Naive B cell (primary cell): ENCODE measurements around the gene PLCG2. TPM values are rescaled to one million over a fixed set of nuclear protein-coding genes. Genes with fewer than 3 reads are reported as not detected.
"Not testable (repeated sequence)": the region's sequence is repeated elsewhere in the genome, so short reads cannot be mapped to it uniquely, and the experiment has no call there.

Experiments used
- ATAC-seq, 2 donors: fragments of 150-1000 bp; cut with Tn5 transposase; 2 replicates each; pipeline ENCODE4 v1.10.0; 2021; ENCODE audit warnings: low read depth in 2 of 2, mild to moderate bottlenecking in 2 of 2, moderate library complexity in 2 of 2
- DNase-seq: peaks from one replicate; pipeline ENCODE4 v3.0.0; 2022
- H3K27ac Mint-ChIP-seq, 6 donors: one replicate each; pipeline ENCODE4 v1.8.0; 2020 to 2022; ENCODE audit warnings: mild to moderate bottlenecking in 6 of 6, mixed read lengths in 6 of 6, moderate library complexity in 5 of 6, inconsistent platforms in 2 of 6
- H3K27me3 Mint-ChIP-seq, 3 donors: one replicate each; pipeline ENCODE4 v1.8.0; 2021 to 2022; ENCODE audit warnings: mixed read lengths in 3 of 3, mild to moderate bottlenecking in 1 of 3
- H3K36me3 Mint-ChIP-seq, 2 donors: one replicate each; pipeline ENCODE4 v1.8.0; 2020 to 2022; ENCODE audit warnings: mixed read lengths in 2 of 2, inconsistent platforms in 1 of 2, mild to moderate bottlenecking in 1 of 2
- H3K4me1 Mint-ChIP-seq, 3 donors: one replicate each; pipeline ENCODE4 v1.8.0; 2020 to 2022; ENCODE audit warnings: mixed read lengths in 3 of 3, inconsistent platforms in 1 of 3, mild to moderate bottlenecking in 1 of 3, moderate library complexity in 1 of 3
- H3K4me3 Mint-ChIP-seq, 8 donors: one replicate each; pipeline ENCODE4 v1.8.0; 2020 to 2022; ENCODE audit warnings: mild to moderate bottlenecking in 8 of 8, mixed read lengths in 8 of 8, moderate library complexity in 8 of 8, inconsistent platforms in 2 of 8
- H3K9me3 Mint-ChIP-seq, 7 donors: one replicate each; pipeline ENCODE4 v1.8.0; 2020 to 2022; ENCODE audit warnings: mixed read lengths in 7 of 7, mild to moderate bottlenecking in 5 of 7, inconsistent platforms in 2 of 7, moderate library complexity in 1 of 7
- polyA plus RNA-seq, 6 donors: library from polyadenylated mRNA; unstranded; fragments of 300-500 nt; fragmentation: Illumina TruSeq; gene quantifications; one replicate each; pipeline ENCODE4 v1.2.3, GENCODE V29; 2021; ENCODE audit warnings: low read depth in 6 of 6

The PLCG2 gene
- polyA plus RNA-seq, 6 donors from 2014 or later, result 65.1 to 119 (median 92.5) TPM

- Mint-ChIP-seq H3K36me3 (peaks cover 4 to 8% of the 10 kb centered on the region in 2 donors), H3K27me3 (no peaks in the 10 kb centered on the region), H3K27ac (peak overlapping the region in 1 of 6 donors; percentile 5), H3K9me3 (no peaks in the 10 kb centered on the region), H3K4me3 (no peak overlapping the region), H3K4me1 (peaks cover 23 to 53% (median 24%) of the 10 kb centered on the region in 3 donors)
- DNase-seq, result no peak
- ATAC-seq, result no peak
These were observed 96.4 kb downstream of the PLCG2 start for GRCh38 chr16:81875461-81875860.

GRCh38 chr16:81876273-81876900, 97.3 kb downstream of the PLCG2 start:
- ATAC-seq, result no peak
- peaks cover 17 to 50% (median 23%) of the 10 kb centered on the region in 3 donors for H3K4me1 Mint-ChIP-seq
- no peak for DNase-seq
- H3K4me3 Mint-ChIP-seq, result peak overlapping the region in 1 of 8 donors; percentile 15
- H3K27me3 Mint-ChIP-seq, result no peaks in the 10 kb centered on the region
- peak overlapping the region in 1 of 6 donors; percentile 26 for H3K27ac Mint-ChIP-seq
- peaks cover 4 to 12% of the 10 kb centered on the region in 2 donors for H3K36me3 Mint-ChIP-seq
- no peaks in the 10 kb centered on the region for H3K9me3 Mint-ChIP-seq

GRCh38 chr16:81877490-81877889, 98.4 kb downstream of the PLCG2 start:
- ATAC-seq, H3K27ac Mint-ChIP-seq, H3K4me3 Mint-ChIP-seq, H3K9me3 Mint-ChIP-seq, DNase-seq, H3K27me3 Mint-ChIP-seq: not testable (repeated sequence)
- Mint-ChIP-seq H3K4me1 (peaks cover 14 to 39% (median 15%) of the 10 kb centered on the region in 3 donors), H3K36me3 (peaks cover 4 to 12% of the 10 kb centered on the region in 2 donors)

- Mint-ChIP-seq H3K9me3 (no peaks in the 10 kb centered on the region), H3K4me1 (peaks cover 16 to 30% (median 18%) of the 10 kb centered on the region in 3 donors), H3K36me3 (peaks cover 4 to 12% of the 10 kb centered on the region in 2 donors), H3K27ac (peak overlapping the region in 2 of 6 donors; percentile 36 to 82), H3K27me3 (no peaks in the 10 kb centered on the region), H3K4me3 (peak overlapping the region in 1 of 8 donors; percentile 36)
- ATAC-seq (no peak), DNase-seq (no peak)
These were observed 99.4 kb downstream of the PLCG2 start for GRCh38 chr16:81878529-81878928.

- ATAC-seq (peak; percentile 38 to 58), DNase-seq (no peak)
- peaks cover 4 to 12% of the 10 kb centered on the region in 2 donors for H3K36me3 Mint-ChIP-seq
- peaks cover 13 to 21% (median 18%) of the 10 kb centered on the region in 3 donors for H3K4me1 Mint-ChIP-seq
- peak overlapping the region in 3 of 6 donors; percentile 7 to 74 (median 28) for H3K27ac Mint-ChIP-seq
- H3K9me3 Mint-ChIP-seq, result no peaks in the 10 kb centered on the region
- H3K27me3 Mint-ChIP-seq, result no peaks in the 10 kb centered on the region
- no peak overlapping the region for H3K4me3 Mint-ChIP-seq
These were observed 100.5 kb downstream of the PLCG2 start for GRCh38 chr16:81879625-81880024.

- Mint-ChIP-seq H3K27ac (peak overlapping the region in 1 of 6 donors; percentile 86), H3K27me3 (no peaks in the 10 kb centered on the region), H3K4me1 (peaks cover 14 to 19% (median 16%) of the 10 kb centered on the region in 3 donors), H3K9me3 (no peaks in the 10 kb centered on the region), H3K36me3 (peaks cover 4 to 12% of the 10 kb centered on the region in 2 donors), H3K4me3 (no peak overlapping the region)
- ATAC-seq (no peak), DNase-seq (no peak)
These were observed 101.7 kb downstream of the PLCG2 start for GRCh38 chr16:81880816-81881215.

- no peak overlapping the region for H3K27ac Mint-ChIP-seq
- no peaks in the 10 kb centered on the region for H3K27me3 Mint-ChIP-seq
- H3K9me3 Mint-ChIP-seq, result no peaks in the 10 kb centered on the region
- peaks cover 4 to 12% of the 10 kb centered on the region in 2 donors for H3K36me3 Mint-ChIP-seq
- no peak for ATAC-seq
- H3K4me1 Mint-ChIP-seq, result peaks cover 16 to 19% (median 19%) of the 10 kb centered on the region in 3 donors
- no peak for DNase-seq
- no peak overlapping the region for H3K4me3 Mint-ChIP-seq
These were observed 102.1 kb downstream of the PLCG2 start for GRCh38 chr16:81881228-81881627.

- Mint-ChIP-seq H3K27ac (peak overlapping the region in 4 of 6 donors; percentile 66 to 94 (median 84)), H3K36me3 (peaks cover 4 to 16% of the 10 kb centered on the region in 2 donors)
- no peak for ATAC-seq
These were observed 103.5 kb downstream of the PLCG2 start for GRCh38 chr16:81882559-81882958.

GRCh38 chr16:81883235-81883634, 104.1 kb downstream of the PLCG2 start:
- H3K36me3 Mint-ChIP-seq, result peaks cover 3 to 20% of the 10 kb centered on the region in 2 donors
- H3K9me3 Mint-ChIP-seq, result no peaks in the 10 kb centered on the region
- ATAC-seq, result no peak
- no peaks in the 10 kb centered on the region for H3K27me3 Mint-ChIP-seq
- peak overlapping the region in 4 of 6 donors; percentile 38 to 72 (median 58) for H3K27ac Mint-ChIP-seq
- peaks cover 16 to 23% (median 17%) of the 10 kb centered on the region in 3 donors for H3K4me1 Mint-ChIP-seq
- H3K4me3 Mint-ChIP-seq, result no peak overlapping the region
- DNase-seq, result no peak

More at GRCh38 chr16:81882559-81882958, 103.5 kb downstream of the PLCG2 start:
- DNase-seq, result no peak
- Mint-ChIP-seq H3K27me3 (no peaks in the 10 kb centered on the region), H3K4me1 (peaks cover 16 to 22% (median 19%) of the 10 kb centered on the region in 3 donors), H3K4me3 (peak overlapping the region in 1 of 8 donors; percentile 78), H3K9me3 (no peaks in the 10 kb centered on the region)

- Mint-ChIP-seq H3K27me3 (no peaks in the 10 kb centered on the region), H3K4me3 (no peak overlapping the region), H3K4me1 (peaks cover 10 to 21% (median 19%) of the 10 kb centered on the region in 3 donors), H3K9me3 (no peaks in the 10 kb centered on the region), H3K27ac (peak overlapping the region in 4 of 6 donors; percentile 67 to 94 (median 82)), H3K36me3 (peaks cover 0 to 8% of the 10 kb centered on the region in 2 donors)
- ATAC-seq (peak; percentile 64 to 74), DNase-seq (peak; percentile 27)
These were observed 107.0 kb downstream of the PLCG2 start for GRCh38 chr16:81885976-81886586.

- Mint-ChIP-seq H3K27me3 (no peaks in the 10 kb centered on the region), H3K27ac (peak overlapping the region in 3 of 6 donors; percentile 26 to 64 (median 57)), H3K36me3 (peaks cover 9 to 20% of the 10 kb centered on the region in 2 donors), H3K4me1 (peaks cover 14 to 21% (median 18%) of the 10 kb centered on the region in 3 donors), H3K4me3 (peak overlapping the region in 1 of 8 donors; percentile 32), H3K9me3 (no peaks in the 10 kb centered on the region)
- no peak for DNase-seq
- ATAC-seq, result no peak
These were observed 109.7 kb downstream of the PLCG2 start for GRCh38 chr16:81888520-81889394.

GRCh38 chr16:81891736-81892364, 112.8 kb downstream of the PLCG2 start:
- DNase-seq, result no peak
- peaks cover 6 to 14% (median 12%) of the 10 kb centered on the region in 3 donors for H3K4me1 Mint-ChIP-seq
- H3K27ac Mint-ChIP-seq, result peak overlapping the region in 3 of 6 donors; percentile 11 to 86 (median 82)
- H3K36me3 Mint-ChIP-seq, result peaks cover 13 to 28% of the 10 kb centered on the region in 2 donors
- no peak for ATAC-seq
- H3K4me3 Mint-ChIP-seq, result peak overlapping the region in 1 of 8 donors; percentile 43
- no peaks in the 10 kb centered on the region for H3K27me3 Mint-ChIP-seq
- H3K9me3 Mint-ChIP-seq, result no peaks in the 10 kb centered on the region
